Stimulated activated naive CD8-positive, alpha-beta T cell treated with anti-CD3 and anti-CD28 coated beads, Interleukin-15, Interleukin-2, amounts not matched to agents 100 ng/mL and 50 ng/mL, for 24 hours (primary cell): ENCODE measurements around the gene ZFHX2.

Experiments
- H3K27ac Mint-ChIP-seq: one replicate; pipeline ENCODE4 v1.8.0; 2021; ENCODE audit warnings: mild to moderate bottlenecking, mixed read lengths
- H3K27me3 Mint-ChIP-seq: one replicate; pipeline ENCODE4 v1.8.0; 2021; ENCODE audit warnings: mixed read lengths
- H3K36me3 Mint-ChIP-seq: one replicate; pipeline ENCODE4 v1.8.0; 2021; ENCODE audit warnings: low read depth, mixed read lengths
- H3K4me1 Mint-ChIP-seq: one replicate; pipeline ENCODE4 v1.8.0; 2021; ENCODE audit warnings: low read depth, mixed read lengths
- H3K4me3 Mint-ChIP-seq: one replicate; pipeline ENCODE4 v1.8.0; 2021; ENCODE audit warnings: mild to moderate bottlenecking, mixed read lengths
- H3K9me3 Mint-ChIP-seq: one replicate; pipeline ENCODE4 v1.8.0; 2021; ENCODE audit warnings: mixed read lengths

Gene ZFHX2

GRCh38 chr14:23492618-23493272, 58.8 kb downstream of the ZFHX2 start:
- no peak overlapping the region for H3K4me3 Mint-ChIP-seq
- H3K27me3 Mint-ChIP-seq, result no peaks in the 10 kb centered on the region
- no peak overlapping the region for H3K27ac Mint-ChIP-seq
- H3K4me1 Mint-ChIP-seq, result no peaks in the 10 kb centered on the region
- H3K9me3 Mint-ChIP-seq, result no peaks in the 10 kb centered on the region
- H3K36me3 Mint-ChIP-seq, result no peaks in the 10 kb centered on the region

- H3K4me1 Mint-ChIP-seq, result no peaks in the 10 kb centered on the region
- no peaks in the 10 kb centered on the region for H3K9me3 Mint-ChIP-seq
- H3K27ac Mint-ChIP-seq, result no peak overlapping the region
- no peaks in the 10 kb centered on the region for H3K27me3 Mint-ChIP-seq
- H3K4me3 Mint-ChIP-seq, result no peak overlapping the region
- peaks cover 16% of the 10 kb centered on the region for H3K36me3 Mint-ChIP-seq
These were observed 64.3 kb downstream of the ZFHX2 start for GRCh38 chr14:23487216-23487615.

GRCh38 chr14:23486036-23486435, 65.5 kb downstream of the ZFHX2 start:
- H3K36me3 Mint-ChIP-seq, result peaks cover 19% of the 10 kb centered on the region
- no peaks in the 10 kb centered on the region for H3K9me3 Mint-ChIP-seq
- H3K27ac Mint-ChIP-seq, result no peak overlapping the region
- H3K27me3 Mint-ChIP-seq, result no peaks in the 10 kb centered on the region
- no peak overlapping the region for H3K4me3 Mint-ChIP-seq
- no peaks in the 10 kb centered on the region for H3K4me1 Mint-ChIP-seq

- Mint-ChIP-seq H3K27me3 (no peaks in the 10 kb centered on the region), H3K9me3 (no peaks in the 10 kb centered on the region), H3K4me3 (no peak overlapping the region), H3K4me1 (no peaks in the 10 kb centered on the region), H3K36me3 (peaks cover 21% of the 10 kb centered on the region), H3K27ac (no peak overlapping the region)
These were observed 66.2 kb downstream of the ZFHX2 start for GRCh38 chr14:23485326-23485725.

GRCh38 chr14:23483236-23483854, 68.2 kb downstream of the ZFHX2 start:
- no peaks in the 10 kb centered on the region for H3K9me3 Mint-ChIP-seq
- peaks cover 33% of the 10 kb centered on the region for H3K36me3 Mint-ChIP-seq
- H3K4me1 Mint-ChIP-seq, result no peaks in the 10 kb centered on the region
- no peak overlapping the region for H3K4me3 Mint-ChIP-seq
- no peak overlapping the region for H3K27ac Mint-ChIP-seq
- H3K27me3 Mint-ChIP-seq, result no peaks in the 10 kb centered on the region

GRCh38 chr14:23482823-23483148, 68.8 kb downstream of the ZFHX2 start:
- Mint-ChIP-seq H3K27ac (no peak overlapping the region), H3K36me3 (peaks cover 37% of the 10 kb centered on the region), H3K27me3 (no peaks in the 10 kb centered on the region), H3K4me1 (no peaks in the 10 kb centered on the region), H3K9me3 (no peaks in the 10 kb centered on the region), H3K4me3 (no peak overlapping the region)

GRCh38 chr14:23481979-23482822, 69.4 kb downstream of the ZFHX2 start:
- H3K27me3 Mint-ChIP-seq, result no peaks in the 10 kb centered on the region
- H3K36me3 Mint-ChIP-seq, result peaks cover 39% of the 10 kb centered on the region
- no peak overlapping the region for H3K27ac Mint-ChIP-seq
- H3K9me3 Mint-ChIP-seq, result no peaks in the 10 kb centered on the region
- peaks cover 2% of the 10 kb centered on the region for H3K4me1 Mint-ChIP-seq
- H3K4me3 Mint-ChIP-seq, result no peak overlapping the region

- no peak overlapping the region for H3K4me3 Mint-ChIP-seq
- no peak overlapping the region for H3K27ac Mint-ChIP-seq
- peaks cover 3% of the 10 kb centered on the region for H3K4me1 Mint-ChIP-seq
- H3K27me3 Mint-ChIP-seq, result no peaks in the 10 kb centered on the region
- no peaks in the 10 kb centered on the region for H3K9me3 Mint-ChIP-seq
- peaks cover 38% of the 10 kb centered on the region for H3K36me3 Mint-ChIP-seq
These were observed 70.1 kb downstream of the ZFHX2 start for GRCh38 chr14:23481362-23481970.

GRCh38 chr14:23478109-23478759, 73.3 kb downstream of the ZFHX2 start:
- no peaks in the 10 kb centered on the region for H3K9me3 Mint-ChIP-seq
- H3K4me1 Mint-ChIP-seq, result peaks cover 3% of the 10 kb centered on the region
- peaks cover 64% of the 10 kb centered on the region for H3K36me3 Mint-ChIP-seq
- H3K4me3 Mint-ChIP-seq, result no peak overlapping the region
- H3K27ac Mint-ChIP-seq, result no peak overlapping the region
- H3K27me3 Mint-ChIP-seq, result no peaks in the 10 kb centered on the region

GRCh38 chr14:23470947-23471346, 80.6 kb downstream of the ZFHX2 start:
- H3K9me3 Mint-ChIP-seq, result no peaks in the 10 kb centered on the region
- H3K4me3 Mint-ChIP-seq, result no peak overlapping the region
- no peaks in the 10 kb centered on the region for H3K27me3 Mint-ChIP-seq
- H3K27ac Mint-ChIP-seq, result no peak overlapping the region
- peaks cover 47% of the 10 kb centered on the region for H3K36me3 Mint-ChIP-seq
- H3K4me1 Mint-ChIP-seq, result no peaks in the 10 kb centered on the region
